ENCODE results near the gene BCORL1.

The BCORL1 gene

DNA sequence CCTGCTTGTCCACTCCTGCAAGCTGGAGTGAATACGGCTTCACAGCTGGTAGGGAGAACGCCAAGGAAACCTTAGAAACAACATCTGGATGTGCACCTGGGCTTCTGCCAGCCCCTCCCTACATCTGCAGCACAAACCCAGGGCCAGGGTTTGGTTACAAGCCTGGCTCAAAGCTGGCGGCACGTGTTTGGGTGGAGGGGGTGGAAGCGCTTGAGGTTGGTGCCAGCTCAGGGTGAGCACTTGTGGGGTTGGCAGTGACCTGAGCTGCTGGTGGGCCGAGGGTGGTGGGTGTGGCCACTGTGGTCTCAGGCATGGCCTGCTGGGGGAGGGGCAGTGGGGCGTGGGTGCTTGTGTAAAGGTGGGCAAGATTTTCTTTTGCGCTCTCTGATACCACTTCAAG lies 112.3 kb downstream of the BCORL1 start:
- no peak for DNase-seq (ENCODE audit: low spot score)

DNA sequence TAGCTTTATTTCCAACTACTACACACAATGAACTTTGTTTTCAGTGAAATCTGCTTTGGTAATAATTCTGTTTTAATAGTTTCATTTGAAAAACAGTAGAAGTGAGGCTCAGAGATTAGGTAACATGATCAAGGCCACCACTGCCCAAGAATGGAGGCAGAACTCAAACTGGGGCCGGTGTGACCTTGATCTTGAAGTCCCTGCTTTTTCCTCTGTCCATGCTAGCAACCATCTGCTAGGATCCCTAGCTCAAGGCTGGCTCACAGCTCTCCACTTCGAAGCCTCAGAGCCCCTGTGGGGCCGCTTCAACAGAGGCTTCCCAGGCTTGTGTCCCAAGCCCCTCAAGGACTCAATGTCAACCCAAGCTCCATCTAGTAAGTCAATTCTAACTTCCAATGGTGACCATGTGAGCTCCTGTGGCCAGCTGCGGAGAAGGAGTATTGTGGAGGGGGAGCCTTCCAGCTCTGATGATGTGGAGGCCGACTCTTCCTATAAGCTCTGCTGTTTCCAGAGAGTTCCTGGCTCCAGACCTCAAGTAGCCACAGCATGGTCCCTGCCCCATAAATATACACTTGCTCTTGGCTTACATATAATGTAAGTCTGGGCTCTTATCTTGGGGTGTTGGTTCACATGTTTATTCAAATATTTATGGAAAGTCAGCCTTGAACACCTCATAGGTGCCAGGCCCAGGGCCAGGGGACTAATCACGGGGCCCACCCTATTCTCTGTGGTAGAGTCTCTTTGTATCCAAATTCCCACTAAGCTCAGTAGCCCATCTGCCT lies 113.0 kb downstream of the BCORL1 start:
- no peak for DNase-seq (ENCODE audit: low spot score)

DNA sequence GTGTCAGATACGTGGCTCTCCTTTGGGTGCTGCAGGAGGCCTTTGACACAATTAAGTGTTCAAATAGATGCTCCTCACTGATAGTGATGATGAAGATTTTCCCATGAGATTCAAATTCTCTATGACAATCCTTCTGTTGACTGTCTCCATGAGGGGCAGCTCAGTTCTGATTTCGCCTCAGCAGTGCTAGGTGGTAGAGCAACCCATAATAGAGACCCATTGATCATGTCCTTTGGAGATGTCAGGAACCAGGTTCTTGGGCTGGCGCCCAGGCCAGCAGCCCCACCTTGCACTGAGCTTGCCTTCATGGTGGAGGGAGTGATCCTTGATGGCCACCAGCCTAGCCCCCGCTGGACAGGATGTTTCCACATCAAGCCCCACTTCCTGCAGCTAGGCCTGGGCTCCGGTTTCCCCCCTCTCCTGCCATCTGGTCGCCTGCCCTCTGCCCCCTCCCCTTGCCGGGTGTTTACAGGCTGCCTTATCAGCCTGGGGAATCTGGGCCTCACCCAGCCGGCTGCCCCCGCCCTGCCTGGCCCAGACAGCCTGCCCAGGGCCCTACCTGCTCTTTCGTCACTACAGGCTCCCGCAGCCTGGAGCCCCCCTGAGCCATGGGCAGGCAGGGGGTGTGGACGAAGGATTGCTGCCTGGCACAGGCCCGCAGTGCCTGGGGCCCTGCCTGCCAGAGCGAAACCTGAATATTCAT lies 115.2 kb downstream of the BCORL1 start:
- no peak for DNase-seq (ENCODE audit: low spot score)

DNA sequence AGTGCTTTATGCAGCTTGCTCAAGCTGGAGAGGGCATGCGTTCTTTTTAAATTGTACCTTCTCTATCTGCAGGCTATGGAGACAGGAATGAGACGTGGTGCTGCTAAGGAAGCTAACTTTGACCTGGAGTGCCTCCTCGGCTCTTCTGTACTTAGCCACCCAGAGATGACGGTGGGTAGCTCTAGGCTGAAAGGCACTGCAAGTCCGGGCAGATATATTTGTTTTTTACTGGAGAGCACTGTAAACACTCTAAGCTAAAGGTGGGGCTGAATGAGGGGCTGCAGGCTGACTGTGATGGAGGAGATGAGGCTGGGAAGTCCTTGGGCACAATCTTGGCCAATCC lies 115.7 kb downstream of the BCORL1 start:
- DNase-seq (ENCODE audit: low spot score), result no peak

DNA sequence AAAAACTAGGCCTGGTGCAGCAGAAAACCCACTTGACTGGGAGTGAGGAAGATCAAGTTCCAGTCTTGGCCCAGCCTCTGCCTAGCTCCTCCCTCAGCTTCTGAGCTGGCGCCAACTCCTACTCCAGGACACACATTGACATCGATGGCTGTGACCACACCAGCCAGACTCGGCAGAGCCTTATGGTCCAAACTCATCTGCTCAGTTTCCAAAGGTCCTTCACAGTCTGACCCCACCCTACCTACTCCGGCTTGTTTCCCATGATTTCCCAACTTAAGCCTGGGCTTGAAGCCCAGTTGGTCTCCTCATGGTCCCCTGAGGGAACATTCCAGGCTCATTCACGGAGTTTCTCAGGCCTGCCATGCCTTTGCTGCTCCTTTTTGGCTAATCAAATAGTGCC lies 117.7 kb downstream of the BCORL1 start:
- no peak for DNase-seq (ENCODE audit: low spot score)

DNA sequence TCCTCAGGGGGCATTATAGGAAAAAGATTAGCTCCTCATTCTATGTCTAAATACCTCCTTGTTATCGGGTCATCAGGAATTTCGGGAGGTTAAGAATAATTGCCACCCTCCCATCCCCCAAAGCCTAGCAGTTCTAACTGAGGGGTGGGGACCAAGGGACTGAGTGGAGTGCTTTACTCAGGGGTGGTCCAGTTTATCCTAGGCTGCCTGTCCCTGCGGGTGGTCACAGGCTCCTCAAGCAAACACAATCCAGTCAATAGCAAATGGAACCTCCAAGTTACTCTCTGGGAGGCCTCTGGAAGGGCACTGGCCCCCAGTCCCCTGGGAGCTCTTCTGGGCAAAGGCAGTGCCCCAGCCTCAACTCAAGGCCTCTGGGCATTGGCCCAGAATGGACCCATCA lies 121.2 kb downstream of the BCORL1 start:
- DNase-seq (ENCODE audit: low spot score), result no peak

DNA sequence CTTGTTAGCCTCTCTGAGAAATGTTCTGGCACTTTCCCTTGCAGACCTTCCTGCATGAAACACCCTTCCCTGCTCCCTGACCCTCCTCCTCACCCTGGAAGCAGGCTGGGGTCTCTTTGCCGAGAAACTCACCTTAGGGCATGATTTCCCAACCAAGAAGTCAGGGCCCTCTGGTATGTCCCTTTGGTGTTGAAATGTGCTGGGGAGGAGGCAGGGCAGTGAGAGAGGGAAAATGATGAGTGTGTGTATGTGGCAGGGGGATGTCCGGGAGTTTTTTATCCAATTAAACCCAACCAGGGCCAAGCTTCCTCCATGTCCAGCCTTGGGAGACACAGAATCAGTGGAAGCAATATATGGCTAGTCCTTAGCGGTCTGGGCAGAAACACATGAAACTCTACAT lies 122.8 kb downstream of the BCORL1 start:
- DNase-seq (ENCODE audit: low spot score), result no peak

DNA sequence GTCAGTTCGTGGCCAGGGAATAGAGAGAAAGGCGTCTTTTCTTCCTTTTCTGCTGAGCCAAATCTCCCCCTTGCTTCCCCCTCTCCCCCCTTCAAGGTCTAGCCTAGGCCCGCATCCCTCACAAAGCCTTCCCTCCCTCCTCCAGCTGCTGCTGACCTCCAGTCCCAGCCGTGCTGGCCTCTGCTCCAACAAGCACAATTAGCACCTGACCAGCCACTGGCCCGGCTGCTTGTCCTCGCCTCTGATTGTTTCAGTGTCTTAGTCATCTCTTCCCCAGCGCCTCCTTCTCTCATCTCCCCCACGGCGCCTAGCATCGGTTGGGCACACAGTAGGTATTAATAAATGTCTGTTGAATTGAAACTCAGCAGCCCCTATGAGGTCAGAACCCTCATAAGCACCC lies 123.6 kb downstream of the BCORL1 start:
- no peak for DNase-seq (ENCODE audit: low spot score)
